RWPE2 (cell line): ENCODE measurements around the gene STEAP3.

Source experiments
- ATAC-seq: fragments of 200-7000 bp; cut with Tn5 transposase; 3 replicates; pipeline ENCODE4 v1.9.1; 2021; ENCODE audit warnings: low read depth
- DNase-seq: peaks from one replicate; pipeline ENCODE4 v3.0.0-alpha.2; 2020; ENCODE audit warnings: low spot score
- H3K27ac ChIP-seq: fragments of 450-650 bp; 2 replicates; pipeline ENCODE4 v1.5.1; 2017; ENCODE audit warnings: mild to moderate bottlenecking; ENCODE audit not compliant: poor library complexity, severe bottlenecking
- H3K27me3 ChIP-seq: fragments of 250-450 bp; sonication (Bioruptor Pico); 2 replicates; pipeline ENCODE4 v1.5.1; 2021; ENCODE audit warnings: mild to moderate bottlenecking, moderate library complexity; ENCODE audit not compliant: insufficient read depth, poor library complexity, severe bottlenecking
- H3K36me3 ChIP-seq: fragments of 250-450 bp; sonication (Bioruptor Pico); 2 replicates; pipeline ENCODE4 v1.5.1; 2020; ENCODE audit warnings: low read depth, mild to moderate bottlenecking, moderate library complexity
- H3K4me1 ChIP-seq: fragments of 250-450 bp; sonication (Bioruptor Pico); 2 replicates; pipeline ENCODE4 v1.5.1; 2021; ENCODE audit warnings: mild to moderate bottlenecking, moderate library complexity; ENCODE audit not compliant: insufficient read depth, poor library complexity, severe bottlenecking
- H3K4me3 ChIP-seq: fragments of 250-450 bp; sonication (Bioruptor Pico); 2 replicates; pipeline ENCODE4 v1.5.1; 2021; ENCODE audit warnings: mild to moderate bottlenecking, moderate library complexity; ENCODE audit not compliant: severe bottlenecking
- H3K9me3 ChIP-seq: fragments of 250-450 bp; sonication (Bioruptor Pico); 2 replicates; pipeline ENCODE4 v1.5.1; 2021; ENCODE audit warnings: mild to moderate bottlenecking, moderate library complexity; ENCODE audit not compliant: severe bottlenecking
- CTCF ChIP-seq: fragments of 450-650 bp; IDR thresholded peaks from one replicate; pipeline ENCODE4 v1.5.1; 2017; ENCODE audit warnings: mild to moderate bottlenecking, moderate library complexity; ENCODE audit not compliant: poor library complexity, severe bottlenecking

The STEAP3 gene

DNA sequence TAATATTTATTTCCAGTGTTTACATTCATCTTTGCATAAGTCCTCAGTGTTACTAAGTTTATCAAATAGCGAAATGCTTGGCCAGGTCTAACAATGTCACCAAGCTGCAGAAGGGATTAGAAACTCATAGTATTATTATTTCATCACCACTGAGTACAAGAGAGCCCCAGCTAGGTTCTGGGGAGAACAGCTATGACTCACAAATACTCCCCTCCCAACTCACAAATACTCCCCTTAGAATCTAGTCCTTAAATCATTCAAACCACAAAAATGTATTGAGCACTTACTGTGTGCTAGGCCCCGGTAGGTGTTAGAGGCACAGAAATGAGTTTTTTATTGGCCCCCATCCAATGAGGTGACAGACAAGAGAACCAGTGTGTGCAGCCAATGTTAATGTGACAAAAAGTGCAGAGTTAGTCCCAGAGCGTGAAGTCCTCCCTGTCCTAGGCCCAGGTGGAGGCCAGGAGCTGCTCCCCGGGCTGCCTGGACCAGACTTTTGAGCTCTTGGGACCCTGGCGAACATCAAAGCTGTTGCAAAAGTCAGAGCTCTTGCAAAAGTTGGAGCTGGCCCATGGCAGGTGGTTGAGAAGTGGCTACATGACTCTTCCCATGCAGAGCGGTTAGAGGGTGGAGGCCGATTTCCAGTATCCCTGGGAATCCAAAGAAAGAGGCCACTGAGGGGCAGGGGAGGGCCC, 9.8 kb downstream of the STEAP3 start:
- no peak for TF ChIP-seq CTCF
- H3K4me3 ChIP-seq: no peak overlapping the region
- H3K27ac ChIP-seq: peak overlapping the region; percentile 60
- H3K4me1 ChIP-seq: peaks cover 29% of the 10 kb centered on the region
- DNase-seq: no peak
- peak; percentile 60 for ATAC-seq
- H3K9me3 ChIP-seq: no peaks in the 10 kb centered on the region
- no peaks in the 10 kb centered on the region for H3K36me3 ChIP-seq
- H3K27me3 ChIP-seq: no peaks in the 10 kb centered on the region

DNA sequence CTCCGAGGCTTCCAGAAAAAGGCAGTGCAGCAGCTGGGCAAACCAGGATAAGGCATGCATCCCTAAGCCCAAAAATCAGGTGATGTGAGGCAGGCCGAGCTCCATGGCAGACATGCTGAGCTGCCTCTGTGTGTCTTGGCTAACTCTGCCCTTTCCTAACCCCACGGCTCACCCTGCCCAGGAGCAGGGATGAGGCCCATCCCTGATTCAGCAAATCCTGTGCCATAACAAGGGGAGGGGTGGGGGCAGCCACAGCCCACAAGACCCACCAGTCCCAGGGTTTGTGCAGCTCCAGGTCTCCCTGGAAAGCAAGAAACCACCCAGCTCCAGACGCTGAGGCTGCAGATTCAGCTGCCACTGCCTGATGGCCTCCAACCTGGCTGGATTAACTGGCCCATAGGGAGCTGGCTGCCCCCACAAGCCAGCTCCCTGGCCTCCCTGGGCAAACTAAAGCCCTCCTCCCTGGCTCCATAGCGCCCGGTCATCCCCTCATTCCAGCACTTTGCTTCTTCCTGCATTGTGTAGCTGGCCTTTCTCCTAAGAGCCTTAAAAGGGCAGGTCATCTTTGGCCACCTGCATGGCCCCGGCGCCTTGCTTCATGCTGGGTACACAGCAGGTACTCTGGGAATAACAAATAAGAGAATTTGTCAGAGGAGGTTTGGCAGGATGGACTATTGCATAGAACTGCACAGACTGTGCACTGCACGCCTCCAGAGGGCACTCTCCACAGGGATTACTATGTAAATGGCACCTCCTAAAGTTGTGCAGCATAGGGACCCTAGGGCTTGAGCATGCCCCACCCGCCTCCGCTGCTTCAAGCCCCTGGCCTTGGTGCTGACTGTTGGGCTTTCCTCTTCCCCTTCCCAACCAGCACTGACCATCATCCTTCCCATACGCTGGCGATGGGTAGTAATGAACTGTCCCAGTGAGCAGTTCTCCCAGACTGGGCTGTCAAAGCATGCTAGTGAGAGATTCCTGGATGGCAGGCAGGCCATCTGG, 10.7 kb downstream of the STEAP3 start:
- peaks cover 29% of the 10 kb centered on the region for H3K4me1 ChIP-seq
- ATAC-seq (no peak; the same call in 2 of the 3 replicates), DNase-seq (no peak)
- H3K9me3 ChIP-seq: no peaks in the 10 kb centered on the region
- H3K27ac ChIP-seq: peak overlapping the region; percentile 60
- H3K4me3 ChIP-seq: no peak overlapping the region
- no peaks in the 10 kb centered on the region for H3K36me3 ChIP-seq
- TF ChIP-seq CTCF: peak; percentile 23
- H3K27me3 ChIP-seq: no peaks in the 10 kb centered on the region

DNA sequence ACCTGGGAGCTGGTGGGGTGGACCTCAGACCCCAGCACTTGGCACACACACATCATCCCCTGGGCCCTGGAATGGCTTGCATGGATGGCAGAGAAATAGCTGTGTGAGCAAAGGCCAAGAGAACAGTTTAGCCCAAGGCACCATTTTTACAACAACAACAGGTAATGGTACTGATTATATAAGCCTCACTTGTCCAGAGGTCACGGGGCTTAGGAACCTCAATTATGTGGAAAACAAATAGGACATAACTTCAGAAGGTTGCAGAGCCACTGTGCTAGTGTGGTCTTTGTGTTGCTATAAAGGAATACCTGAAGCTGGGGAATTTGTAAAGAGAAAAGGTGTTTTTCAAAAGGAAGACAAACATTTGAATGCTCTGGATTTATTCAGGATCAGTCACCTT, 13.2 kb downstream of the STEAP3 start:
- no peak for ATAC-seq
- peaks cover 34% of the 10 kb centered on the region for H3K4me1 ChIP-seq
- no peak overlapping the region for H3K4me3 ChIP-seq
- no peak for DNase-seq
- H3K27ac ChIP-seq: no peak overlapping the region
- no peak for TF ChIP-seq CTCF
- no peaks in the 10 kb centered on the region for H3K27me3 ChIP-seq
- no peaks in the 10 kb centered on the region for H3K36me3 ChIP-seq
- no peaks in the 10 kb centered on the region for H3K9me3 ChIP-seq

- TF ChIP-seq CTCF: no peak
- ATAC-seq (peak; percentile 91), DNase-seq (no peak)
- H3K4me3 ChIP-seq: no peak overlapping the region
- H3K36me3 ChIP-seq: peaks cover under 1% of the 10 kb centered on the region; the same call in 1 of the 2 replicates
- peaks cover 13% of the 10 kb centered on the region for H3K4me1 ChIP-seq
- H3K9me3 ChIP-seq: no peaks in the 10 kb centered on the region
- no peaks in the 10 kb centered on the region for H3K27me3 ChIP-seq
- peak overlapping the region; percentile 25 for H3K27ac ChIP-seq
Measured at GRCh38 chr2:119240311-119241204, 16.9 kb downstream of the STEAP3 start.
